Vagina (tissue), 2 donors: ENCODE data around the gene TMEM59L. TPM values are rescaled to one million over a fixed set of nuclear protein-coding genes. Genes with fewer than 3 reads are reported as not detected.

Source experiments
- DNase-seq, 2 donors: peaks; one replicate each; pipeline ENCODE4 v3.0.0-alpha.2; 2017; ENCODE audit errors: extremely low spot score in 2 of 2
- H3K27ac ChIP-seq: fragments of 200-600 bp; sonication (generic); one replicate; pipeline ENCODE4 v1.5.1; 2019
- H3K27me3 ChIP-seq: fragments of 200-600 bp; sonication (generic); one replicate; pipeline ENCODE4 v1.5.1; 2019
- H3K36me3 ChIP-seq, 2 donors: fragments of 200-600 bp; sonication (generic); one replicate each; pipeline ENCODE4 v1.5.1; 2017 to 2019
- H3K4me1 ChIP-seq: fragments of 200-600 bp; sonication (generic); one replicate; pipeline ENCODE4 v1.5.1; 2019
- H3K4me3 ChIP-seq, 2 donors: fragments of 200-600 bp; sonication (generic); 1 replicate in 1 of 2; 2 replicates in 1 of 2; pipeline ENCODE4 v1.5.1; 2016 to 2019
- H3K9me3 ChIP-seq: fragments of 200-600 bp; sonication (generic); one replicate; pipeline ENCODE4 v1.5.1; 2019
- POLR2A ChIP-seq, 2 donors: fragments of 450-650 bp; IDR thresholded peaks; one replicate each; pipeline ENCODE4 v1.6.1; 2017; ENCODE audit warnings: antibody characterized with exemption in 2 of 2, mild to moderate bottlenecking in 2 of 2, moderate library complexity in 2 of 2
- POLR2AphosphoS5 ChIP-seq, 2 donors: sonication (generic); formaldehyde crosslinking; IDR thresholded peaks; one replicate each; pipeline ENCODE4 v1.9.0; 2017; ENCODE audit warnings: antibody characterized with exemption in 2 of 2, mild to moderate bottlenecking in 2 of 2, low read depth in 1 of 2; ENCODE audit not compliant: insufficient read depth in 1 of 2
- intact Hi-C: fragments of 100-400 bp; cut with DNase I; formaldehyde crosslinking; loops from one replicate; pipeline ENCODE4 v1.15.1; 2023
- total RNA-seq: library from RNA; depleted of rRNA; stranded (reverse); fragments of >200 nt; gene quantifications from one replicate; pipeline ENCODE4 v1.2.3, GENCODE V29; 2016
- TF ChIP-seq, protein P1 (sequence below), 3 experiments: fragments of 450-650 bp in 2 of 3; fragments of 200-600 bp in 1 of 3; sonication (generic) in 1 of 3; IDR thresholded peaks; one replicate each; pipeline ENCODE4 v1.5.1; 2017 to 2019; ENCODE audit warnings: antibody characterized with exemption in 3 of 3, mild to moderate bottlenecking in 2 of 3, moderate library complexity in 2 of 3

TMEM59L gene
- total RNA-seq, result 4.2 TPM

DNA sequence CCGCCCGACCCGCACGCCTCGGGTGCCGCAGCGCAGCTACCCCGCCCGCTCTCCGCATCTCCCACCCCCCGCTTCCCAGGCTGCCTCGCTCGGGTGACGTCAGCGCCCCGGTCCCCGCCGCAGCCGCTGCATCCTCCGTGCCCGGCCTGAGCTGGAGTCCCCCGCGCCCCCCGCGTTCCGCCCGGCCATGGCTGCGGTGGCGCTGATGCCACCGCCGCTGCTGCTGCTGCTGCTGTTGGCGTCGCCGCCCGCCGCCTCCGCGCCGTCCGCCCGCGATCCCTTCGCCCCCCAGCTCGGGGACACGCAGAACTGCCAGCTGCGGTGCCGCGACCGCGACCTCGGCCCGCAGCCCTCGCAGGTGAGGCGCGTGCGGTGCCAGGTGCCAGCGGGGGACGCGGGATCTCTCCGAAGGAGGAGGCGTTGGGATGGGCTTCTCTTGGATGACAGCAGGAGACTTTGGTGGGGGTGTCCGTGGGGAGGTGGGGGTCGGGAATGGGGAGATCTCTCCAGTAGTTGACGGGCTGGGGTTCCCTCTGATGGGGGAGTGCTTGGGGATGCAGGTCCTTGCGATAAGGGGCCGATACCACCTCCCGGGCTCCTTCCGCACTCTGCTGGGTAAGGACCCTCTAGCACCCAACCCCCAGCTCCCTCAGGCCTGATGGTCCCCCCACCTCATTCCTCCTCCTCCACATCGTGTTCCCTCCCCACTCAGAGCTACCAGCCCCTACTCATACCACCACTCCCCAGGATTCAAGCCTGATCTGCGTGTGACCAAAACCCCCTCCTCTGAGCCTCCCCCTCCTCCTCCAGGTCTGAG, at the start of gene TMEM59L:
Gene TMEM59L, plus strand, starts transcription at position 99 of the 817 bp plus-strand sequence. Its CDS starts 89 bp downstream, at position 188.
- Histone ChIP-seq H3K27ac (no peak within 1 kb of the TSS), H3K36me3 (no peaks in the 10 kb centered on the region), H3K27me3 (peaks cover 15% of the 10 kb centered on the region), H3K9me3 (no peaks in the 10 kb centered on the region), H3K4me3 (peak within 1 kb of the TSS; percentile 40 to 65), H3K4me1 (peaks cover 32% of the 10 kb centered on the region)
- TF ChIP-seq, protein P1, sequence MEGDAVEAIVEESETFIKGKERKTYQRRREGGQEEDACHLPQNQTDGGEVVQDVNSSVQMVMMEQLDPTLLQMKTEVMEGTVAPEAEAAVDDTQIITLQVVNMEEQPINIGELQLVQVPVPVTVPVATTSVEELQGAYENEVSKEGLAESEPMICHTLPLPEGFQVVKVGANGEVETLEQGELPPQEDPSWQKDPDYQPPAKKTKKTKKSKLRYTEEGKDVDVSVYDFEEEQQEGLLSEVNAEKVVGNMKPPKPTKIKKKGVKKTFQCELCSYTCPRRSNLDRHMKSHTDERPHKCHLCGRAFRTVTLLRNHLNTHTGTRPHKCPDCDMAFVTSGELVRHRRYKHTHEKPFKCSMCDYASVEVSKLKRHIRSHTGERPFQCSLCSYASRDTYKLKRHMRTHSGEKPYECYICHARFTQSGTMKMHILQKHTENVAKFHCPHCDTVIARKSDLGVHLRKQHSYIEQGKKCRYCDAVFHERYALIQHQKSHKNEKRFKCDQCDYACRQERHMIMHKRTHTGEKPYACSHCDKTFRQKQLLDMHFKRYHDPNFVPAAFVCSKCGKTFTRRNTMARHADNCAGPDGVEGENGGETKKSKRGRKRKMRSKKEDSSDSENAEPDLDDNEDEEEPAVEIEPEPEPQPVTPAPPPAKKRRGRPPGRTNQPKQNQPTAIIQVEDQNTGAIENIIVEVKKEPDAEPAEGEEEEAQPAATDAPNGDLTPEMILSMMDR (IDR thresholded peaks at IDR 0.05), result no peak
- no peak for TF ChIP-seq POLR2A (IDR thresholded peaks at IDR 0.05)
- TF ChIP-seq POLR2AphosphoS5 (IDR thresholded peaks at IDR 0.05; ENCODE audit: insufficient read depth in 1 of 2, low read depth in 1 of 2), result no peak
- no peak for DNase-seq
- intact Hi-C loops, result no loop called here

GRCh38 chr19:18566953-18567352, 45.7 kb upstream of the TMEM59L start:
- peaks cover 18% of the 10 kb centered on the region for H3K4me1 ChIP-seq
- no peak for DNase-seq
- intact Hi-C loops, result no loop called here
- no peaks in the 10 kb centered on the region for H3K27me3 ChIP-seq
- H3K27ac ChIP-seq, result no peak overlapping the region
- H3K9me3 ChIP-seq, result no peaks in the 10 kb centered on the region
- TF ChIP-seq, protein P1 (IDR thresholded peaks at IDR 0.05), result no peak
- TF ChIP-seq POLR2A (IDR thresholded peaks at IDR 0.05) (no peak), POLR2AphosphoS5 (IDR thresholded peaks at IDR 0.05; ENCODE audit: insufficient read depth in 1 of 2, low read depth in 1 of 2) (no peak)
- peaks cover 5 to 54% of the 10 kb centered on the region in 2 donors for H3K36me3 ChIP-seq
- no peak overlapping the region for H3K4me3 ChIP-seq

- TF ChIP-seq POLR2AphosphoS5 (IDR thresholded peaks at IDR 0.05; ENCODE audit: insufficient read depth in 1 of 2, low read depth in 1 of 2) (no peak), POLR2A (IDR thresholded peaks at IDR 0.05) (no peak)
- TF ChIP-seq, protein P1 (IDR thresholded peaks at IDR 0.05), result no peak
- Histone ChIP-seq H3K9me3 (no peaks in the 10 kb centered on the region), H3K36me3 (peaks cover 5 to 57% of the 10 kb centered on the region in 2 donors), H3K4me3 (no peak overlapping the region), H3K27me3 (no peaks in the 10 kb centered on the region), H3K4me1 (peaks cover 23% of the 10 kb centered on the region), H3K27ac (no peak overlapping the region)
- no peak for DNase-seq
- intact Hi-C loops, result no loop called here
Observed at GRCh38 chr19:18568367-18568766, 44.3 kb upstream of the TMEM59L start.

- peak within 1 kb of the TSS; percentile 65 to 94 for H3K4me3 ChIP-seq
- peak in 1 of 2 donors; percentile 99 for DNase-seq
- peak in 1 of 2 donors; percentile 82 for TF ChIP-seq POLR2A (IDR thresholded peaks at IDR 0.05)
- peak; percentile 94 to 99 for TF ChIP-seq POLR2AphosphoS5 (IDR thresholded peaks at IDR 0.05; ENCODE audit: insufficient read depth in 1 of 2, low read depth in 1 of 2)
- TF ChIP-seq, protein P1 (IDR thresholded peaks at IDR 0.05), result no peak
- intact Hi-C loops, result no loop called here
- H3K4me1 ChIP-seq, result peaks cover 27% of the 10 kb centered on the region
- no peaks in the 10 kb centered on the region for H3K9me3 ChIP-seq
- H3K27me3 ChIP-seq, result no peaks in the 10 kb centered on the region
- peaks cover 0 to 60% of the 10 kb centered on the region in 2 donors for H3K36me3 ChIP-seq
- H3K27ac ChIP-seq, result peak within 1 kb of the TSS; percentile 83
Observed at GRCh38 chr19:18571564-18572344, 40.9 kb upstream of the TMEM59L start, which contains the start of gene UBA52. Gene UBA52 (plus strand): TSS chr19:18571857. CDS start chr19:18573301, 1,444 bp downstream.
